Activated CD8-positive, alpha-beta T cell treated with anti-CD3 and anti-CD28 coated beads for 36 hours (primary cell): ENCODE data around the gene PACRG. TPM values are rescaled to one million over a fixed set of nuclear protein-coding genes. Genes with fewer than 3 reads are reported as not detected.

ENCODE experiments used
- ATAC-seq: fragments of 200-7000 bp; cut with Tn5 transposase; one replicate; pipeline ENCODE4 v1.10.0; 2021; ENCODE audit warnings: mild to moderate bottlenecking, moderate library complexity
- CTCF ChIA-PET: fragments of 350-600 bp; sonication (Branson Sonifier 250); formaldehyde crosslinking; loops from one replicate; lab custom pipeline; 2021; ENCODE audit warnings: antibody characterized with exemption; lab: Charles Lee
- POLR2A ChIA-PET: fragments of 350-600 bp; sonication (Branson Sonifier 250); formaldehyde crosslinking; loops from one replicate; lab custom pipeline; 2021; ENCODE audit warnings: antibody characterized with exemption; lab: Charles Lee
- DNase-seq: peaks from one replicate; pipeline ENCODE4 v3.0.0-alpha.2; 2020
- H3K27ac Mint-ChIP-seq: one replicate; pipeline ENCODE4 v1.8.0; 2021; ENCODE audit warnings: mild to moderate bottlenecking, mixed read lengths
- H3K27me3 Mint-ChIP-seq: one replicate; pipeline ENCODE4 v1.8.0; 2021; ENCODE audit warnings: mixed read lengths
- H3K36me3 Mint-ChIP-seq: one replicate; pipeline ENCODE4 v1.8.0; 2021; ENCODE audit warnings: low read depth, mixed read lengths
- H3K4me1 Mint-ChIP-seq: one replicate; pipeline ENCODE4 v1.8.0; 2021; ENCODE audit warnings: low read depth, mixed read lengths
- H3K4me3 Mint-ChIP-seq: one replicate; pipeline ENCODE4 v1.8.0; 2021; ENCODE audit warnings: mild to moderate bottlenecking, moderate library complexity, mixed read lengths
- H3K9me3 Mint-ChIP-seq: one replicate; pipeline ENCODE4 v1.8.0; 2021; ENCODE audit warnings: mixed read lengths
- CTCF ChIP-seq: fragments of 200-600 bp; IDR thresholded peaks from one replicate; pipeline ENCODE4 v1.8.0; 2022; ENCODE audit warnings: antibody characterized with exemption, mild to moderate bottlenecking
- intact Hi-C: fragments of 100-400 bp; cut with micrococcal nuclease; formaldehyde crosslinking; loops from one replicate; pipeline ENCODE4 v1.10.0; 2022
- total RNA-seq, 2 experiments: library from RNA; stranded (reverse); gene quantifications; one replicate each; pipeline ENCODE4 v1.2.3, GENCODE V29; 2021

The PACRG gene
- total RNA-seq, 2 experiments from 2014 or later: not detected

- CTCF ChIA-PET: no interaction called here
- Mint-ChIP-seq H3K36me3 (no peaks in the 10 kb centered on the region), H3K9me3 (no peaks in the 10 kb centered on the region), H3K27ac (no peak overlapping the region), H3K4me3 (no peak overlapping the region), H3K4me1 (no peaks in the 10 kb centered on the region), H3K27me3 (peaks cover 5% of the 10 kb centered on the region)
- no peak for ATAC-seq
- POLR2A ChIA-PET: no interaction called here
- intact Hi-C loops: loop anchor here (10.0 kb wide), 1 partner anchor 780 kb away; no protein-coding TSS in a partner anchor
- no peak for DNase-seq
- no peak for TF ChIP-seq CTCF
Measured at GRCh38 chr6:163175301-163175700, 447.5 kb downstream of the PACRG start.

- H3K36me3 Mint-ChIP-seq: no peaks in the 10 kb centered on the region
- CTCF ChIA-PET: no interaction called here
- H3K9me3 Mint-ChIP-seq: no peaks in the 10 kb centered on the region
- DNase-seq (no peak), ATAC-seq (no peak)
- peaks cover 5% of the 10 kb centered on the region for H3K27me3 Mint-ChIP-seq
- H3K4me1 Mint-ChIP-seq: no peaks in the 10 kb centered on the region
- intact Hi-C loops: loop anchor here (10.0 kb wide), 1 partner anchor 779 kb away; no protein-coding TSS in a partner anchor
- H3K27ac Mint-ChIP-seq: no peak overlapping the region
- H3K4me3 Mint-ChIP-seq: no peak overlapping the region
- POLR2A ChIA-PET: no interaction called here
- TF ChIP-seq CTCF: no peak
Measured at GRCh38 chr6:163176097-163176496, 448.3 kb downstream of the PACRG start.

- no peak for ATAC-seq
- Mint-ChIP-seq H3K27ac (no peak overlapping the region), H3K4me1 (no peaks in the 10 kb centered on the region), H3K27me3 (peaks cover 5% of the 10 kb centered on the region), H3K9me3 (no peaks in the 10 kb centered on the region), H3K36me3 (no peaks in the 10 kb centered on the region), H3K4me3 (no peak overlapping the region)
- no peak for TF ChIP-seq CTCF
- CTCF ChIA-PET: interaction anchor here (1.8 kb wide), 1 partner anchor 377 kb away, joined by 4 read pairs; no protein-coding TSS in a partner anchor
- no peak for DNase-seq
- intact Hi-C loops: loop anchor here (10.0 kb wide), 1 partner anchor 778 kb away; no protein-coding TSS in a partner anchor
- POLR2A ChIA-PET: no interaction called here
Measured at GRCh38 chr6:163177007-163177406, 449.2 kb downstream of the PACRG start.

GRCh38 chr6:163177892-163178420, 450.2 kb downstream of the PACRG start:
- H3K9me3 Mint-ChIP-seq: no peaks in the 10 kb centered on the region
- TF ChIP-seq CTCF: no peak
- peaks cover 5% of the 10 kb centered on the region for H3K27me3 Mint-ChIP-seq
- no peaks in the 10 kb centered on the region for H3K4me1 Mint-ChIP-seq
- intact Hi-C loops: loop anchor here (10.0 kb wide), 1 partner anchor 777 kb away; no protein-coding TSS in a partner anchor
- CTCF ChIA-PET: interaction anchor here (1.4 to 1.8 kb wide), 2 partner anchors 8 to 377 kb away, joined by 4 to 8 read pairs; no protein-coding TSS in a partner anchor
- no peak overlapping the region for H3K4me3 Mint-ChIP-seq
- ATAC-seq (no peak), DNase-seq (no peak)
- no peak overlapping the region for H3K27ac Mint-ChIP-seq
- H3K36me3 Mint-ChIP-seq: no peaks in the 10 kb centered on the region
- POLR2A ChIA-PET: no interaction called here

- no peak for TF ChIP-seq CTCF
- Mint-ChIP-seq H3K9me3 (no peaks in the 10 kb centered on the region), H3K27ac (no peak overlapping the region), H3K4me3 (no peak overlapping the region), H3K36me3 (no peaks in the 10 kb centered on the region), H3K4me1 (no peaks in the 10 kb centered on the region), H3K27me3 (peaks cover 5% of the 10 kb centered on the region)
- intact Hi-C loops: loop anchor here (10.0 kb wide), 1 partner anchor 776 kb away; no protein-coding TSS in a partner anchor
- CTCF ChIA-PET: interaction anchor here (1.4 to 1.8 kb wide), 2 partner anchors 9 to 375 kb away, joined by 4 to 8 read pairs; no protein-coding TSS in a partner anchor
- ATAC-seq (no peak), DNase-seq (no peak)
- POLR2A ChIA-PET: no interaction called here
Measured at GRCh38 chr6:163179061-163179460, 451.3 kb downstream of the PACRG start.
